Kidney epithelial cell (primary cell): ENCODE measurements around the gene GABBR2. TPM values are rescaled to one million over a fixed set of nuclear protein-coding genes. Genes with fewer than 3 reads are reported as not detected.

ENCODE experiments used
- DNase-seq: peaks from one replicate; pipeline ENCODE4 v3.0.0-alpha.2; 2010; ENCODE audit warnings: low read depth
- H3K27me3 ChIP-seq: 2 replicates; pipeline ENCODE4 v1.6.0; 2011; ENCODE audit warnings: low read length; ENCODE audit not compliant: control insufficient read depth, insufficient read depth
- H3K36me3 ChIP-seq: 2 replicates; pipeline ENCODE4 v1.5.1; 2011; ENCODE audit warnings: low read length; ENCODE audit not compliant: control insufficient read depth, insufficient read depth
- H3K4me3 ChIP-seq: 2 replicates; pipeline ENCODE4 v1.5.1; 2011; ENCODE audit warnings: low read depth, mild to moderate bottlenecking, control low read depth, low read length
- total RNA-seq: library from RNA; depleted of rRNA; stranded (reverse); fragments of >200 nt; gene quantifications from 2 replicates; pipeline ENCODE4 v1.2.3, GENCODE V29; 2015
- TF ChIP-seq, protein P1 (sequence below): IDR thresholded peaks from 2 replicates; pipeline ENCODE4 v1.5.1; 2011; ENCODE audit warnings: mild to moderate bottlenecking, moderate library complexity, low read length, control low read depth, inconsistent platforms; ENCODE audit not compliant: insufficient read depth, poor library complexity, severe bottlenecking

Gene GABBR2
- total RNA-seq, 1 donor from 2014 or later = 10.8 TPM

DNA sequence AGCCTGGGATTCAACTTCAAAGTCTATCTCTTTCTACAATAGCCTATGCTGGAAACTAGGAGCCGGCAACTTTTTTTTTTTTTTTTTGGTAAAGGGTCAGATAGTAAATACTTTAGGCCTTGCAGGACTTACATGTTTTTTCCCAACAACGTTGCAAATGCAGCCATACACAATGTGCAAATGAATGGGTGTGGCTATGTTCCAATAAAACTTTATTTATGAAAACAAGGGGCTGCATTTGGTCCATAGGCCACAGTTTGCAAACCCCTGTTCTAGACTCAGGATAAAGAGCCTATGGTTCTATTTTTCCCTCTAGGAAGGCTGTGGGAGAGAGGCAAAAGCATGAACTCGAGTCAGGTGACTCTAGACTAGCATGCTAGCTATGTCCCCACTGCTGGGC lies 189.1 kb downstream of the GABBR2 start:
- Histone ChIP-seq H3K4me3 (no peak overlapping the region), H3K36me3 (no peaks in the 10 kb centered on the region), H3K27me3 (no peaks in the 10 kb centered on the region)
- TF ChIP-seq, protein P1, sequence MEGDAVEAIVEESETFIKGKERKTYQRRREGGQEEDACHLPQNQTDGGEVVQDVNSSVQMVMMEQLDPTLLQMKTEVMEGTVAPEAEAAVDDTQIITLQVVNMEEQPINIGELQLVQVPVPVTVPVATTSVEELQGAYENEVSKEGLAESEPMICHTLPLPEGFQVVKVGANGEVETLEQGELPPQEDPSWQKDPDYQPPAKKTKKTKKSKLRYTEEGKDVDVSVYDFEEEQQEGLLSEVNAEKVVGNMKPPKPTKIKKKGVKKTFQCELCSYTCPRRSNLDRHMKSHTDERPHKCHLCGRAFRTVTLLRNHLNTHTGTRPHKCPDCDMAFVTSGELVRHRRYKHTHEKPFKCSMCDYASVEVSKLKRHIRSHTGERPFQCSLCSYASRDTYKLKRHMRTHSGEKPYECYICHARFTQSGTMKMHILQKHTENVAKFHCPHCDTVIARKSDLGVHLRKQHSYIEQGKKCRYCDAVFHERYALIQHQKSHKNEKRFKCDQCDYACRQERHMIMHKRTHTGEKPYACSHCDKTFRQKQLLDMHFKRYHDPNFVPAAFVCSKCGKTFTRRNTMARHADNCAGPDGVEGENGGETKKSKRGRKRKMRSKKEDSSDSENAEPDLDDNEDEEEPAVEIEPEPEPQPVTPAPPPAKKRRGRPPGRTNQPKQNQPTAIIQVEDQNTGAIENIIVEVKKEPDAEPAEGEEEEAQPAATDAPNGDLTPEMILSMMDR = no peak
- DNase-seq = no peak

DNA sequence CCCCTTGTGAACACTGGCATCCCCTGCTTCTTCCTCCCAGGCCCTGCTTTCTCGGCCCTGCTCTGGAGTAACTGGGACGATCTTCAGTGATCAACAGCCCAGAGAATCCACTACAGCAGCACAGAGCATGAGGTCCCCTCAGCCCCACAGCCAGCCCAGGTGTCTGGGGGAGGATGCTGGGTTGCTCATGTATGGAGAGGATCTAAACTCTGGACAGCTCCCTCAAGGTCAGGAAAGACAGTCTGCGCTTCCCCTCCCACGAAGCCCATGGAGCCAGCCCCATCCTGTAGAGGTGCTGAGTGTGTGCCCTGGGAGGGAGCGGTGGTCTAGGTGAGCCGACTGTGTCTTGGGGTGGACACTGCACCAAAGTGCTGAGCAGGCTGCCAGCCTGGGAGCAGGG lies 190.2 kb downstream of the GABBR2 start:
- Histone ChIP-seq H3K27me3 (no peaks in the 10 kb centered on the region), H3K4me3 (no peak overlapping the region), H3K36me3 (no peaks in the 10 kb centered on the region)
- no peak for DNase-seq
- TF ChIP-seq, protein P1 = no peak

DNA sequence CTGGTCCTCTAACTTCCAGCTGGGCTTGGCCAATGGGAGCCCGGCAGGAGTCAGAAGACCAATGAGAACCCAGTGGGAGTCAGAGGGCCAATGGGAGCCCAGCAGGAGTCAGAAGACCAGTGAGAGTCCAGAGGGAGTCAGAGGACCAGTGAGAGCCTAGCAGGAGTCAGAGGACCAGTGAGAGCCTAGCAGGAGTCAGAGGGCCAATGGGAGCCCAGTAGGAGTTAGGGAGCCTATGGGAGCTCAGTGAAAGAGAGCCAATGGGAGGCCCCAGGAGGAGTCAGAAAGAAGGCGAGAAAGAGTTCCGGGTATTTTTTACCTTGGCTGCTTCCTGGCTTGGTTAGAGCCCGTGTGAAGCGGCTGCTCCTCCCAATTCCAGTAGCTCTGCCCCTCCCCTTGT lies 191.0 kb downstream of the GABBR2 start:
- H3K36me3 ChIP-seq = no peaks in the 10 kb centered on the region
- H3K4me3 ChIP-seq = no peak overlapping the region
- H3K27me3 ChIP-seq = no peaks in the 10 kb centered on the region
- no peak for DNase-seq
- TF ChIP-seq, protein P1 = no peak

DNA sequence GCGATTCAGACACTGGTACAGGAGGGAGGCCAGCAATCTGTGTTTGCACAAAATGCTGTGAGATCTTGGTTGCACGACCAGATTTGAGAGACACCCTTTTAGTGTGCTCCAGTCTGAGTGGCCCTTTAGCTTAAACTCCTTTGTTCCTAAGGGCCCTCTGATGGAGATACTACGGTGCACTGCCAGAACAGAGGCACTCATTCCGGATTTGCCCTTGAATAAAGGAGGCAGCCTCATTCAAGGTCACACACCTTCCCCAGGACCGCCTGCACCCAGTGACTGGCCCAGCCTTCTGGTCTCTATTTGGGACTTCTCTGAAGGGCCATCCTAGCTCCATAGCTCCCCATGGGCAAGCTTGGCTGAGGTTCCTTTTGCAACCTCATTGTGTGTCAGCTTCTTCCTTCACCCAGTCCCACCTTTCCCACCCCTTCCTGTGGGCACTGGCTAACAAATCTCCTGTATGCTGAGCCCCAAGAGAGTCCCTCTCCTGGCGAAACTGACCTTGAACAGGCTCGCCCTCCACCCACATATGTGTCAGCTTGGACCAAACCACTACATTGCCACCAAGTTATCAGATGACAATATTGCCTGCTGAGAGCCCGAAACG lies 191.7 kb downstream of the GABBR2 start:
- no peak overlapping the region for H3K4me3 ChIP-seq
- no peaks in the 10 kb centered on the region for H3K36me3 ChIP-seq
- TF ChIP-seq, protein P1 = no peak
- H3K27me3 ChIP-seq = no peaks in the 10 kb centered on the region
- no peak for DNase-seq

DNA sequence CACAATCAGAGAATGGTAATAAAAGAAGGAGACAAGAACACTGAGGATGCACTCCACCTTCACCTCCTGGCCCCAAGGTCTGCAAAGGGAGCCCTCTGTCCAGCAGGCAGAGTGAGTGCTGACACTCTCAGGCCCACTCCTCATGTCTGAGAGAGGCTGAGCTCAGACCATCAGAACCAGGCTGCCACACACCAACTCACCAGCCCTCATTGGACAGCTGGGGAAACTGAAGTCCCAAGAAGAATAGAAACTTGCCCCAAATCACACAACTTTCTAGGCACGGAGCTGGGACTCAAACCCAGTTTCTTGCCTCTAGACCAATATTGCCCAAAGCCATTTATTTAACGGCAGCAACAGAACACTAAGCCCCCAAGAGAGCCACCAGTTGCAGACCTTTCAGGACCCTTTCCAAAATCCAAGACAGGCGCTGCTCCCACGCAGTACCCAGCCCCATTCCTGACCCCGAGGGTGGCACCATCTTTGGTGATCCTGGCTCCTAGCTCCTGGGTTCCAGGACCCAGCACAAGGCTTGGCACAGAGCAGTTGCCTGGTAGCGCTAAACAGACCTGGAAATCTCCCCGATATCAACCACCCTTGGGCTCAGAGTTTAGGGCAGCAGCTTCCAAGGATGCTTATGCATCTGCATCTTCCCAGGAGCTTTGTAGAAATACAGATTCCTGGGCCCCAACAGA lies 192.4 kb downstream of the GABBR2 start:
- DNase-seq = no peak
- no peaks in the 10 kb centered on the region for H3K36me3 ChIP-seq
- TF ChIP-seq, protein P1 = no peak
- H3K4me3 ChIP-seq = no peak overlapping the region
- no peaks in the 10 kb centered on the region for H3K27me3 ChIP-seq
